Measurements from ENCODE around the gene NUP160.
A peak's percentile ranks its signal among the peaks of the same experiment; 100 is the strongest.

The NUP160 gene

GRCh38 chr11:47863189-47863897, 15.2 kb upstream of the NUP160 start:
- Histone ChIP-seq H3K4me1 (ENCODE audit: control insufficient read depth, insufficient read depth, low read length) (no peaks in the 10 kb centered on the region), H3K27ac (ENCODE audit: low read length) (no peak overlapping the region), H3K4me3 (ENCODE audit: low read length) (no peak overlapping the region), H3K27me3 (ENCODE audit: control insufficient read depth, insufficient read depth, low read length) (no peaks in the 10 kb centered on the region), H3K9me3 (ENCODE audit: control insufficient read depth, insufficient read depth, low read length) (no peaks in the 10 kb centered on the region), H3K36me3 (ENCODE audit: control insufficient read depth, insufficient read depth, low read length) (no peaks in the 10 kb centered on the region)
- WGBS (ENCODE audit: insufficient coverage, insufficient read length) = no CpG with 5 or more reads among the region's 4 CpGs
- no peak for DNase-seq (ENCODE audit: low read depth, low spot score)

DNA sequence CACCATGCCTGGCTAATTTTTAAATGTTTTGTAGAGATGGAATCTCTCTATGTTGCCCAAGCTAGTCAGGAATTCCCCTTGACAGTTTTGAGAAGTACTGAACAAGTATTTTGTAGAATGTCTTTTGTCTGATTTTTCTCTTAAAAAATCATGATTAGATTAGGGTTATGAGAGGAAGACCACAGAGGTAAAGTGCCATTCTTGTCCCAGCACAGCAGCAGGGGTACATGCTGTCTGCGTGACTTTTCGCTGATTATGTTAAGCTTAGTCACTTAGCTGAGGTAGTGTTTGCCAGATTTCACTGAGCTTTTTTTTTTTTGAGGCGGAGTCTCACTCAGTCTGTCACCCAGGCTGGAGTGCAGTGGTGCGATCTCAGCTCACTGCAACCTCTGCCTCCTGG, 13.6 kb upstream of the NUP160 start:
- no peaks in the 10 kb centered on the region for H3K9me3 ChIP-seq (ENCODE audit: control insufficient read depth, insufficient read depth, low read length)

DNA sequence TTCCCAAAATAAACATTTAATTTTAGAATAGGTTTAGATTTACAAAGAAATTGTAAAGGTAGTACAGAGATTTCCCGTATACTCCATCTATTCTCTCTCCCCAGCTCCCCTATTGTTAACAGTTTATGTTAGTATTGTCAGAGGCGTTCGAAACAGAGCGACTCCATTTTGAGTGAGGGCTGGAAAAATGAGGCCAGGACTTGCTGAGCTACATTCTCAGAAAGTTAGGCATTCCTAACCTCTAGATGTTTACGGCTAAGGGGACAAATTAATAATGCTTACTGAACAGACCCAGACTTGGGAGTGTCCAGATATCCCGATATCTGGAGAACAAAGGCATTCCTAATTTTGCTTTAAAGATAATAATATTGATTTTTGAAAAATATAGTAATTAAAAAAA, 12.4 kb upstream of the NUP160 start:
- DNase-seq (ENCODE audit: low read depth, low spot score) = no peak
- H3K4me1 ChIP-seq (ENCODE audit: control insufficient read depth, insufficient read depth, low read length) = no peaks in the 10 kb centered on the region
- H3K9me3 ChIP-seq (ENCODE audit: control insufficient read depth, insufficient read depth, low read length) = no peaks in the 10 kb centered on the region
- no peak overlapping the region for H3K27ac ChIP-seq (ENCODE audit: low read length)
- no peak overlapping the region for H3K4me3 ChIP-seq (ENCODE audit: low read length)
- WGBS (ENCODE audit: insufficient coverage, insufficient read length) = no CpG with 5 or more reads among the region's 6 CpGs
- no peaks in the 10 kb centered on the region for H3K36me3 ChIP-seq (ENCODE audit: control insufficient read depth, insufficient read depth, low read length)
- H3K27me3 ChIP-seq (ENCODE audit: control insufficient read depth, insufficient read depth, low read length) = no peaks in the 10 kb centered on the region

More for the DNA sequence above, 13.6 kb upstream of the NUP160 start:
- no peaks in the 10 kb centered on the region for H3K36me3 ChIP-seq (ENCODE audit: control insufficient read depth, insufficient read depth, low read length)
- H3K4me3 ChIP-seq (ENCODE audit: low read length) = no peak overlapping the region
- H3K4me1 ChIP-seq (ENCODE audit: control insufficient read depth, insufficient read depth, low read length) = no peaks in the 10 kb centered on the region
- DNase-seq (ENCODE audit: low read depth, low spot score) = no peak
- no peak overlapping the region for H3K27ac ChIP-seq (ENCODE audit: low read length)
- WGBS (ENCODE audit: insufficient coverage, insufficient read length) = no CpG with 5 or more reads among the region's 4 CpGs
- no peaks in the 10 kb centered on the region for H3K27me3 ChIP-seq (ENCODE audit: control insufficient read depth, insufficient read depth, low read length)

- no peak overlapping the region for H3K4me3 ChIP-seq (ENCODE audit: low read length)
Measured at GRCh38 chr11:47857892-47858543, 9.9 kb upstream of the NUP160 start.

DNA sequence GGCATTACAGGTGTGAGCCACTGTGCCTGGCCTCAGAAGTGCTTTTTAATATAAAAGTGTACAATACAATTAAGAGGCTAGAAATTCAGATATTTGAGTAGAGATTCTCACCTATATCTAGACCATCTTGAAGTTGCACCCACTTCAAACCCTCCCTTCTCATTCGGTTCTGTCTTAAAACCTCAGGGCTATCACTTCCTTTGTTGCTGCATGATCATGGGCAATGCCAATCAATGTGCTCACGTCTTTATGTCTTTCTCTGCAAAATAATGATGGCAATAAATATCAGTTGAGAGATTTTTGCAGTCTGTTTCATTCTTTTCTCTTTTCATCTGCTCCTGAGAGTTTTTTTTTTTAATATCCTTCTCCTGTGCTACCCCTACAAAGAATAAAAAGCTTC, 9.3 kb upstream of the NUP160 start:
- no CpG with 5 or more reads among the region's 2 CpGs for WGBS (ENCODE audit: insufficient coverage, insufficient read length)
- DNase-seq (ENCODE audit: low read depth, low spot score) = no peak
- no peak overlapping the region for H3K27ac ChIP-seq (ENCODE audit: low read length)

More at GRCh38 chr11:47857892-47858543, 9.9 kb upstream of the NUP160 start:
- Histone ChIP-seq H3K9me3 (ENCODE audit: control insufficient read depth, insufficient read depth, low read length) (no peaks in the 10 kb centered on the region), H3K4me1 (ENCODE audit: control insufficient read depth, insufficient read depth, low read length) (no peaks in the 10 kb centered on the region), H3K27ac (ENCODE audit: low read length) (no peak overlapping the region), H3K27me3 (ENCODE audit: control insufficient read depth, insufficient read depth, low read length) (no peaks in the 10 kb centered on the region), H3K36me3 (ENCODE audit: control insufficient read depth, insufficient read depth, low read length) (no peaks in the 10 kb centered on the region)
- WGBS (ENCODE audit: insufficient coverage, insufficient read length) = no CpG with 5 or more reads among the region's 10 CpGs
- no peak for DNase-seq (ENCODE audit: low read depth, low spot score)

DNA sequence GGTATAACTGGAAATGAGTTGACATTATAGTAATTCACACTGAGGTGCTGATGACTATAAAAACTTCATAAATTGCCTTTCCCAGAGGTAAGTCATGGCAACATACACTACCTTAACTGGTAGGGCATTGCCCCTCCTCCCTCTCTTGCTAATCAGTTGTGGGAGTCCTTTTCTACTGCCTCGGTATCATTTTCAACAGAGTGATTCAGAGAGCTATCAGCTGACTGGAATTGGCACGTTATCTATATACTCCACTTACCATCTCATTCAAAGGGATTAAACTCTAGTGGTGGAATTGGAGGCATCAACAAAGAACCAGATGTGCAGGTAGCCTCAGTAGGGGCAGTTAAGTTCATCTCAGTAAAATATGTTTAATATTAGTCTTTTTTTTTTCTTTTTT, 8.0 kb upstream of the NUP160 start:
- no peak overlapping the region for H3K27ac ChIP-seq (ENCODE audit: low read length)
- no peak overlapping the region for H3K4me3 ChIP-seq (ENCODE audit: low read length)
- no peaks in the 10 kb centered on the region for H3K9me3 ChIP-seq (ENCODE audit: control insufficient read depth, insufficient read depth, low read length)
- no peak for DNase-seq (ENCODE audit: low read depth, low spot score)
- no peaks in the 10 kb centered on the region for H3K36me3 ChIP-seq (ENCODE audit: control insufficient read depth, insufficient read depth, low read length)
- no CpG with 5 or more reads among the region's 2 CpGs for WGBS (ENCODE audit: insufficient coverage, insufficient read length)
- H3K27me3 ChIP-seq (ENCODE audit: control insufficient read depth, insufficient read depth, low read length) = no peaks in the 10 kb centered on the region
- H3K4me1 ChIP-seq (ENCODE audit: control insufficient read depth, insufficient read depth, low read length) = no peaks in the 10 kb centered on the region

More for the DNA sequence above, 9.3 kb upstream of the NUP160 start:
- H3K36me3 ChIP-seq (ENCODE audit: control insufficient read depth, insufficient read depth, low read length) = no peaks in the 10 kb centered on the region
- no peaks in the 10 kb centered on the region for H3K9me3 ChIP-seq (ENCODE audit: control insufficient read depth, insufficient read depth, low read length)
- H3K4me3 ChIP-seq (ENCODE audit: low read length) = no peak overlapping the region
- no peaks in the 10 kb centered on the region for H3K4me1 ChIP-seq (ENCODE audit: control insufficient read depth, insufficient read depth, low read length)
- H3K27me3 ChIP-seq (ENCODE audit: control insufficient read depth, insufficient read depth, low read length) = no peaks in the 10 kb centered on the region

GRCh38 chr11:47854667-47855066, 6.5 kb upstream of the NUP160 start:
- WGBS (ENCODE audit: insufficient coverage, insufficient read length) = no CpG with 5 or more reads among the region's 3 CpGs
- no peaks in the 10 kb centered on the region for H3K4me1 ChIP-seq (ENCODE audit: control insufficient read depth, insufficient read depth, low read length)
- no peaks in the 10 kb centered on the region for H3K27me3 ChIP-seq (ENCODE audit: control insufficient read depth, insufficient read depth, low read length)
- H3K36me3 ChIP-seq (ENCODE audit: control insufficient read depth, insufficient read depth, low read length) = no peaks in the 10 kb centered on the region
- no peak overlapping the region for H3K4me3 ChIP-seq (ENCODE audit: low read length)
- no peak for DNase-seq (ENCODE audit: low read depth, low spot score)
- H3K9me3 ChIP-seq (ENCODE audit: control insufficient read depth, insufficient read depth, low read length) = no peaks in the 10 kb centered on the region
- H3K27ac ChIP-seq (ENCODE audit: low read length) = no peak overlapping the region

DNA sequence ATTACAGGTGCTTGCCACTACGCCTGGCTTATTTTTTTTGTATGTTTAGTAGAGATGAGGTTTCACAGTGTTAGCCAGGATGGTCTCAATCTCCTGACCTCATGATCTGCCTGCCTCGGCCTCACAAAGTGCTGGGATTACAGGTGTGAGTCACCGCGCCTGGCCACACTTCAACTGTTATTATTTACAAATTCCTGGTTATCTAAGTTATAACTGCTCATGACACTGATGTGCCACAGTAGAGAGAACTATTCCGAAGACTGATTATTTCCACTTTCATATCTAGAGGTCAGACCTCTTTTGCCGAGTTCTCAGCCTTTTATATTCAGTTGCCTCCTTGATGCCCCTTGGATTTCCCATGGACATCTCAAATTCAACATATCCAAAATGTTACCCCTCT, 3.9 kb upstream of the NUP160 start:
- Histone ChIP-seq H3K27ac (ENCODE audit: low read length) (no peak overlapping the region), H3K4me1 (ENCODE audit: control insufficient read depth, insufficient read depth, low read length) (no peaks in the 10 kb centered on the region), H3K27me3 (ENCODE audit: control insufficient read depth, insufficient read depth, low read length) (no peaks in the 10 kb centered on the region), H3K9me3 (ENCODE audit: control insufficient read depth, insufficient read depth, low read length) (no peaks in the 10 kb centered on the region), H3K36me3 (ENCODE audit: control insufficient read depth, insufficient read depth, low read length) (no peaks in the 10 kb centered on the region), H3K4me3 (ENCODE audit: low read length) (no peak overlapping the region)
- no CpG with 5 or more reads among the region's 6 CpGs for WGBS (ENCODE audit: insufficient coverage, insufficient read length)
- no peak for DNase-seq (ENCODE audit: low read depth, low spot score)

- H3K36me3 ChIP-seq (ENCODE audit: control insufficient read depth, insufficient read depth, low read length) = no peaks in the 10 kb centered on the region
- no peak overlapping the region for H3K27ac ChIP-seq (ENCODE audit: low read length)
- DNase-seq (ENCODE audit: low read depth, low spot score) = no peak
- no CpG with 5 or more reads among the region's 1 CpG for WGBS (ENCODE audit: insufficient coverage, insufficient read length)
- H3K9me3 ChIP-seq (ENCODE audit: control insufficient read depth, insufficient read depth, low read length) = no peaks in the 10 kb centered on the region
- no peaks in the 10 kb centered on the region for H3K27me3 ChIP-seq (ENCODE audit: control insufficient read depth, insufficient read depth, low read length)
- no peaks in the 10 kb centered on the region for H3K4me1 ChIP-seq (ENCODE audit: control insufficient read depth, insufficient read depth, low read length)
- H3K4me3 ChIP-seq (ENCODE audit: low read length) = no peak overlapping the region
Measured at GRCh38 chr11:47850337-47850736, 2.2 kb upstream of the NUP160 start.

GRCh38 chr11:47848700-47849155, 578 bp upstream of the NUP160 start:
- no peak for DNase-seq (ENCODE audit: low read depth, low spot score)
- Histone ChIP-seq H3K27me3 (ENCODE audit: control insufficient read depth, insufficient read depth, low read length) (no peaks in the 10 kb centered on the region), H3K4me3 (ENCODE audit: low read length) (peak overlapping the region; percentile 87; the same call in 1 of the 2 replicates), H3K9me3 (ENCODE audit: control insufficient read depth, insufficient read depth, low read length) (no peaks in the 10 kb centered on the region), H3K27ac (ENCODE audit: low read length) (no peak overlapping the region), H3K4me1 (ENCODE audit: control insufficient read depth, insufficient read depth, low read length) (no peaks in the 10 kb centered on the region), H3K36me3 (ENCODE audit: control insufficient read depth, insufficient read depth, low read length) (peaks cover under 1% of the 10 kb centered on the region; the same call in 1 of the 2 replicates)
- no CpG with 5 or more reads among the region's 14 CpGs for WGBS (ENCODE audit: insufficient coverage, insufficient read length)
